ENCODE results near the gene DUOX2. TPM values are rescaled to one million over a fixed set of nuclear protein-coding genes. Genes with fewer than 3 reads are reported as not detected.
A peak's percentile ranks its signal among the peaks of the same experiment; 100 is the strongest.

The DUOX2 gene
- total and polyA plus RNA-seq, 8 donors = 0.29 to 2.7 (median 0.38) TPM

DNA sequence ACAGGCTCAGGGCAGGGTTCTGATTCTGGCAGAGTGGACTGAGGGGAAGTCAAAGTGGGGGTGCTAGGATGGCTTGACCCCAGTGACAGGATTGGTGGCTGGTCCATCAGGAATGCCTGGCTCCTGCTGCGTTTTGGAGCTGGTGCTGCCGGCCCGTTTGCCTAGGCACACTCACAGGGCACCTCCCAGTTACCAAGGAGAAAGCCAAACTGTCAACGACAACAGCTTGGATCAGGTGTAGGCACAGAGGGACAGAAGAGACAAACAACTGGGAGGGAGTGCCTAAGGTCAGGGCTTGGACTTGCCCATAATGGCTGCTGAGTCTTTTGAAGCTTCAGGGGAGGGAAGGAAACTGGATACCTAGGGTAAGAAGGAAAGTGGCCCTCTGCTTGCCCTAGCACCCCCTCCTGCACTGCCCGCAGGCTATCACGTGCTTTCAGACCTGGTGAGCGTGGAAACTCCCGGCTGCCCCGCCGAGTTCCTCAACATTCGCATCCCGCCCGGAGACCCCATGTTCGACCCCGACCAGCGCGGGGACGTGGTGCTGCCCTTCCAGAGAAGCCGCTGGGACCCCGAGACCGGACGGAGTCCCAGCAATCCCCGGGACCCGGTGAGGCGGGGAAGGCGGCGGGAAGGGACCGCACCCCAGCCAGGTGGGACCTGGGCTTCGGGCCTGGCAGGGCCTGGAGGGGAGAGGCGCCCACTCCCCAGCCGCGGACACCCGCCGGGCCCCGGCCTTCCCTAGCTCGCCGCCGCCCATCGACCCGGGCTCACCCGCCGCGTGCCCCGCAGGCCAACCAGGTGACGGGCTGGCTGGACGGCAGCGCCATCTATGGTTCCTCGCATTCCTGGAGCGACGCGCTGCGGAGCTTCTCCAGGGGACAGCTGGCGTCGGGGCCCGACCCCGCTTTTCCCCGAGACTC, 21.0 kb upstream of the DUOX2 start:
- Histone ChIP-seq H3K27me3 (peaks cover 16 to 64% of the 10 kb centered on the region in 2 donors), H3K9me3 (no peaks in the 10 kb centered on the region), H3K4me1 (peaks cover 0 to 20% of the 10 kb centered on the region in 2 donors), H3K4me3 (peak overlapping the region in 1 of 2 donors; percentile 16), H3K27ac (no peak overlapping the region), H3K36me3 (no peaks in the 10 kb centered on the region)
- ATAC-seq (peak; percentile 7), DNase-seq (no peak)
- intact Hi-C loops (cut with DNase I) = no loop called here
- no peak for TF ChIP-seq CTCF (IDR thresholded peaks at IDR 0.05)

- no peak for TF ChIP-seq CTCF (IDR thresholded peaks at IDR 0.05)
- Histone ChIP-seq H3K4me3 (no peak overlapping the region), H3K4me1 (peaks cover 0 to 26% of the 10 kb centered on the region in 2 donors), H3K27ac (no peak overlapping the region), H3K36me3 (no peaks in the 10 kb centered on the region), H3K9me3 (no peaks in the 10 kb centered on the region), H3K27me3 (peaks cover 25 to 73% of the 10 kb centered on the region in 2 donors)
- intact Hi-C loops (cut with DNase I) = no loop called here
- DNase-seq (no peak), ATAC-seq (no peak)
Observed at GRCh38 chr15:45134046-45134445, 20.1 kb upstream of the DUOX2 start.

DNA sequence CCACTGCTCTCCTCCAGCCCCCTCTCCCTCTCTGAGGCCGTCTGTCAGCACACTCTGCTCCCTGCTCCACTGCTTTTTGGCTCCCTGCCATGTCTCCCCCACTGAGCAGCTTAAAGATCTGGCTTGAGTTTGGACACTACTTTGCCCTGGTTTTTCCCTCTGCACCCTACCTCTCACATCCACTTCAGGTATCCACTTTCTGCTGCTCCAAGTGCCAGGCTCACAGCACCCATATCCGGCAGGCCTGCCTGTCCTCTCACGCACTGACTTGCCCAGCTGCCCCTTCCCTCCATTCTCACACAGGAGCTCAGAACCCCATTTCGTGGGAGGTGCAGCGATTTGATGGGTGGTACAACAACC, 19.6 kb upstream of the DUOX2 start:
- H3K4me1 ChIP-seq = peaks cover 0 to 23% of the 10 kb centered on the region in 2 donors
- no peak overlapping the region for H3K27ac ChIP-seq
- intact Hi-C loops (cut with DNase I) = no loop called here
- no peaks in the 10 kb centered on the region for H3K36me3 ChIP-seq
- H3K4me3 ChIP-seq = no peak overlapping the region
- peaks cover 28 to 78% of the 10 kb centered on the region in 2 donors for H3K27me3 ChIP-seq
- no peak for TF ChIP-seq CTCF (IDR thresholded peaks at IDR 0.05)
- H3K9me3 ChIP-seq = no peaks in the 10 kb centered on the region
- ATAC-seq (peak; percentile 10), DNase-seq (no peak)

DNA sequence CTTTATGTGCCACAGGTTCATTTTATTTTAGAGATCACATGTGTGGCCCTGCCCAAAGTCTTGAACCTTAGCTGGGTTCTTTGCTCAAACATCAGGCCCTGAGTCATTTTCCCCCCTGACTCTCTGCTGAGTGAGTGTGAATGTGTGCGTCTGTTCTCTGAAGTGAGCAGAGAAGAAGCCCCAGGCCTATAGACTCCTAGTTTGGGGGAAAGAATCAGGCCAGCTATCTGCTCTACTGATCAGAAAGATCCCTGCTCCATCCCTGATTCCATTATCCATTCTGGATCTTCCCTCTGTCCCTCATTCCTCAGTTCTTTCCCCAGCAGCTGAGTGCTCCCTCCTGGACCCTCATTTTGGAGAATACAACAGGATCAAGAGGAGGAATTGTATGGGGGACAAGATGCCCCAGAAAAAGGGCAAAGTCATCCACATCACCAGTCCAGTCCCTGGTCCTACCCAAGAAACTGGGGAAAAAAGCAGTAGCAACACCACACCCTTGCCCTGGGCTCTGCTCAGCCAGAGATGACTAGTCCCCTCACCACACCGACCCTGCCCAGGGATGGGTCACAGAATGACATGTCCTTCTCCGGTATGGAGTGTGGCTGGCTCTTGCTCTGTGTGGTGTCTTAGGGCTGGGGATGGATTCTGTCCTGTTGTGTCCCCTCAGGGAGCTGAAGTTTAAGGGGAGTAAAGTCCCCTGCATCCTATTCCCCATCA, 19.0 kb upstream of the DUOX2 start:
- intact Hi-C loops (cut with DNase I) = no loop called here
- no peak for DNase-seq
- no peaks in the 10 kb centered on the region for H3K9me3 ChIP-seq
- no peaks in the 10 kb centered on the region for H3K36me3 ChIP-seq
- H3K4me1 ChIP-seq = peaks cover 0 to 21% of the 10 kb centered on the region in 2 donors
- no peak overlapping the region for H3K27ac ChIP-seq
- no peak for ATAC-seq
- H3K27me3 ChIP-seq = peaks cover 32 to 83% of the 10 kb centered on the region in 2 donors
- H3K4me3 ChIP-seq = peak overlapping the region in 1 of 2 donors; percentile 46
- TF ChIP-seq CTCF (IDR thresholded peaks at IDR 0.05) = no peak

DNA sequence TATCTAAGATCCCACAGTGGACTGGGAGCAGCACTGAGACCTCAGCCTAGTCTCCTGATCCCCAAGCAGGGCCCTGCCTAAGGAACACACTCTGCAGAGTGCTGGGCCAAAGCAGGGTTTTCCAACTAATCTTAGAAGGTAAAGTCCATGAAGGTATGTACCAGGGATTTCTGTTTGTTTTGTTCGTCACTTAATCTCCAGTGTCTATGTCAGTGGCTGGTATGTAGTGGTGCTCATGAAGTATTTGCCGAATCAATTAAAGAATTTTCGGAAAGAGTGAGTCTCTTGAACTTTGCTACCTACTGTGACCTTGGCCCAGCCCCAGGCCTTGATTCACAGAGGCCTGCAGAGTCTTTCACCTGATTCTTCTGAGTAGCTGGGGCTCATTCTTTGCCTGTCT, 17.5 kb upstream of the DUOX2 start:
- Histone ChIP-seq H3K4me3 (peak overlapping the region in 1 of 2 donors; percentile 46), H3K36me3 (no peaks in the 10 kb centered on the region), H3K27me3 (peaks cover 28 to 87% of the 10 kb centered on the region in 2 donors), H3K27ac (peak overlapping the region in 1 of 2 donors; percentile 76), H3K4me1 (peaks cover 0 to 21% of the 10 kb centered on the region in 2 donors), H3K9me3 (no peaks in the 10 kb centered on the region)
- DNase-seq (no peak), ATAC-seq (peak; percentile 33)
- no peak for TF ChIP-seq CTCF (IDR thresholded peaks at IDR 0.05)
- intact Hi-C loops (cut with DNase I) = no loop called here

Data from left lung (tissue), 10 donors.